Measurements from ENCODE around the gene TNPO2. TPM values are rescaled to one million over a fixed set of nuclear protein-coding genes. Genes with fewer than 3 reads are reported as not detected.

TNPO2 gene
- total RNA-seq, result 100 to 1,000 TPM; 106 to 113 TPM
- 88.1 TPM for polyA plus RNA-seq (2013, experiment 1 of 2)
- polyA plus RNA-seq (2013, experiment 2 of 2), result 76.2 TPM
- long read RNA-seq, experiment 1, full-length matches to known transcripts, result 1 of 21 reads
- long read RNA-seq, experiment 1, partial matches to known transcripts, result 3 of 21 reads
- long read RNA-seq, experiment 1, other reads (novel, unspliced or antisense), result 17 of 21 reads
- long read RNA-seq, experiment 2, partial matches to known transcripts, result 2 of 14 reads
- long read RNA-seq, experiment 2, other reads (novel, unspliced or antisense), result 12 of 14 reads
- long read RNA-seq, experiment 3, full-length matches to known transcripts, result 1 of 19 reads
- long read RNA-seq, experiment 3, partial matches to known transcripts, result 8 of 19 reads
- long read RNA-seq, experiment 3, other reads (novel, unspliced or antisense), result 10 of 19 reads
- long read RNA-seq, experiment 4, partial matches to known transcripts, result 2 of 5 reads
- long read RNA-seq, experiment 4, other reads (novel, unspliced or antisense), result 3 of 5 reads

DNA sequence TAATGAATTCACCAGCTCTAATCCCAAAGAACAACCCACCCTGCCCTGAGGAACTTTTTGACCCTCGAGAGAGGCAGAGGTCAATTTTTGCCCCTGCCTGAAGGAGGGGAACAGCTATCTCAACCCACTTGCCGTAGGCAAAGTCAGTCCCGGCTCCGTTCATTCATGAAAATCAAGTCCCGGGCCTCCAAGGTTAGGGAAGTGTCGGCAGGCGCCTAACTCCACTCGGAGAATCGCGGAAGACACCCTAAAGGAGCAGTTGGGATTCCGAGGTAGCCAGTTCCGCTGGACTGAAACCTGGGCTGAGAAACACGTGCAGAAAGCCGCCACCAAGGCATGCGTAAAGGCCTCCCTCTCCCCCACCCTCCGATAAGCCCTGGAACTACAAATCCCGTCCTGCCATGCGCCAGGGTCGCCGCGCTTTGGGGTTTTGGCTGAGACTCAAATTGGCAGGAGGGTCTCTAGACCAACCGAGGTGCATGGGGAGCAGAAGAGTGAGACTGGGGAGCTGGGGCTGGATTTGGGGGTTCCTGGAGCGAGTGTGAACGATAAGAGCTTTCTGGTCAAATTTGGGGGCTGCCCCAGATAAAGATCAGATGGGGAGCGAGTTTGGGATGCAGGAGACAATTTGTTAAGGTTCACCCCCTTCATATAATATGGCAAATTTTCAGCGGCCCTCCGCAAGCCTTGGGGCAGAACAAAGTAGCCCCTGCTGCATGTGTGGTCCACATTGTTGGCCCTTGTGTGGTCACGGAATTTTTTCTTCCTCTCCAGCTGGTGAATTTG, at the start of gene TNPO2:
Gene TNPO2, minus strand, starts transcription at position 292 of the 786 bp plus-strand sequence. CDS start 2,955 bp downstream, outside the sequence.
- Histone ChIP-seq H3K9me3 (ENCODE audit: control insufficient read depth, low read length) (no peaks in the 10 kb centered on the region), H3K4me3 (ENCODE audit: low read length) (peak within 1 kb of the TSS; percentile 96), H3K36me3 (ENCODE audit: control insufficient read depth, insufficient read depth, low read length) (peaks cover 13% of the 10 kb centered on the region), H3K27me3 (ENCODE audit: control insufficient read depth, insufficient read depth, low read length, poor library complexity, severe bottlenecking) (no peaks in the 10 kb centered on the region), H3K27ac (ENCODE audit: low read depth, low read length) (peak within 1 kb of the TSS; percentile 92), H3K4me1 (ENCODE audit: control insufficient read depth, insufficient read depth, low read length) (no peaks in the 10 kb centered on the region), H3K9ac (ENCODE audit: extremely low read depth, low read length, poor library complexity, severe bottlenecking) (peak within 1 kb of the TSS; percentile 77)
- Mint-ChIP-seq H3K27me3 (ENCODE audit: insufficient read depth) (no peaks in the 10 kb centered on the region), H3K36me3 (ENCODE audit: low read depth) (peaks cover 21% of the 10 kb centered on the region), H3K4me3 (peak within 1 kb of the TSS; percentile 95), H3K27ac (peak within 1 kb of the TSS; percentile 97), H3K4me1 (peaks cover 15% of the 10 kb centered on the region), H3K9me3 (no peaks in the 10 kb centered on the region)
- TF ChIP-seq, protein P1, sequence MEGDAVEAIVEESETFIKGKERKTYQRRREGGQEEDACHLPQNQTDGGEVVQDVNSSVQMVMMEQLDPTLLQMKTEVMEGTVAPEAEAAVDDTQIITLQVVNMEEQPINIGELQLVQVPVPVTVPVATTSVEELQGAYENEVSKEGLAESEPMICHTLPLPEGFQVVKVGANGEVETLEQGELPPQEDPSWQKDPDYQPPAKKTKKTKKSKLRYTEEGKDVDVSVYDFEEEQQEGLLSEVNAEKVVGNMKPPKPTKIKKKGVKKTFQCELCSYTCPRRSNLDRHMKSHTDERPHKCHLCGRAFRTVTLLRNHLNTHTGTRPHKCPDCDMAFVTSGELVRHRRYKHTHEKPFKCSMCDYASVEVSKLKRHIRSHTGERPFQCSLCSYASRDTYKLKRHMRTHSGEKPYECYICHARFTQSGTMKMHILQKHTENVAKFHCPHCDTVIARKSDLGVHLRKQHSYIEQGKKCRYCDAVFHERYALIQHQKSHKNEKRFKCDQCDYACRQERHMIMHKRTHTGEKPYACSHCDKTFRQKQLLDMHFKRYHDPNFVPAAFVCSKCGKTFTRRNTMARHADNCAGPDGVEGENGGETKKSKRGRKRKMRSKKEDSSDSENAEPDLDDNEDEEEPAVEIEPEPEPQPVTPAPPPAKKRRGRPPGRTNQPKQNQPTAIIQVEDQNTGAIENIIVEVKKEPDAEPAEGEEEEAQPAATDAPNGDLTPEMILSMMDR (conservative IDR thresholded peaks at IDR 0.05), result no peak
- DNase-seq, result peak; percentile 93
- WGBS, 2 experiments (ENCODE audit: insufficient coverage in 1 of 2, insufficient read length in 1 of 2), result 3 to 6% methylated on average over 21 to 28 of the region's 28 CpGs

DNA sequence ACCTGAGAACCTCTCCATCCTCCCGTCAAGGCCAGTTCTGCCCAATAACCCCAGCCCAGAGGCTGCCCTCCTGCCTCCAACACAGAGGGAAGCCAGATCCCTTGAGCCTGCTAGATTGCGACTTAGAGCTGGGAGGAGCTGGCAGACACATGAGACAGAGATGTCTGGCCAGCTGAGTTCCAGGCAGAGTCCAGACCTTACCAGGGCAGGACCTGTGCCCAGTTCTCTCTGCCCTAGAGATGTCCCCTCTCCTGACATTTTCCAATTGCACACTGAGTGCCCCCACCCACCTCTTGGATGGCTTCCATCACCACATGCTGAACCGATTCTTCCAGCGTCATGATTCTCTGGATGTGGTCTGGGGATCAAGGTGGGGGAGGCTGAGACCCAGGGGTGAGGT, 48.6 kb upstream of the TNPO2 start:
- TF ChIP-seq, protein P1 (conservative IDR thresholded peaks at IDR 0.05), result no peak
- H3K27ac Mint-ChIP-seq, result no peak overlapping the region
- H3K9me3 ChIP-seq (ENCODE audit: control insufficient read depth, low read length), result no peaks in the 10 kb centered on the region
- no peak for DNase-seq
- H3K9ac ChIP-seq (ENCODE audit: extremely low read depth, low read length, poor library complexity, severe bottlenecking), result no peak overlapping the region
- 90 to 92% methylated on average over 2 to 4 of the region's 4 CpGs for WGBS, 2 experiments (ENCODE audit: insufficient coverage in 1 of 2, insufficient read length in 1 of 2)
- H3K4me3 Mint-ChIP-seq, result no peak overlapping the region
- H3K4me1 Mint-ChIP-seq, result peaks cover 13% of the 10 kb centered on the region
- no peak overlapping the region for H3K4me3 ChIP-seq (ENCODE audit: low read length)
- H3K36me3 ChIP-seq (ENCODE audit: control insufficient read depth, insufficient read depth, low read length), result no peaks in the 10 kb centered on the region
- no peaks in the 10 kb centered on the region for H3K27me3 ChIP-seq (ENCODE audit: control insufficient read depth, insufficient read depth, low read length, poor library complexity, severe bottlenecking)
- no peak overlapping the region for H3K27ac ChIP-seq (ENCODE audit: low read depth, low read length)
- no peaks in the 10 kb centered on the region for H3K4me1 ChIP-seq (ENCODE audit: control insufficient read depth, insufficient read depth, low read length)
- no peaks in the 10 kb centered on the region for H3K9me3 Mint-ChIP-seq
- H3K36me3 Mint-ChIP-seq (ENCODE audit: low read depth), result peaks cover 34% of the 10 kb centered on the region
- no peaks in the 10 kb centered on the region for H3K27me3 Mint-ChIP-seq (ENCODE audit: insufficient read depth)

DNA sequence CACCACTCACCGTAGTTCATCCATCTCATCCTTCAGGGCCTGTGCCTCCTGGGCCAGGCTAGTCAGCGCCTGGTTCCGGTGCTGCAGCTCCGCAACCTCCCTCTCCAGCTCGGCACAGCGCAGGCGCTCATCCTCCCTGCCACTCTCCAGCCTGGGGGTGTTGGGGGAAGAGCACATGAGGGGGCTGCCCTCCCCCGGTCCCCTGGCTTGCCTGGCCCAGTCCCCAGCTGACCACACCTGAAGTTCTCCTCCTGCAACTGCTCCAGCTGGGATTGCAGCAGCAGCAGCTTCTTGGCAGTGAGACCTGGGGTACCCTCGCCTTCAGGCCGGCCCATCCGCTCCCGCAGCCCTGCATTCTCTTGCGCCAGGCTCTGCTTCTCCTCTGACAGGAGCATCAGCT, 47.2 kb upstream of the TNPO2 start:
- no peaks in the 10 kb centered on the region for H3K36me3 ChIP-seq (ENCODE audit: control insufficient read depth, insufficient read depth, low read length)
- no peak overlapping the region for H3K4me3 ChIP-seq (ENCODE audit: low read length)
- no peak overlapping the region for H3K9ac ChIP-seq (ENCODE audit: extremely low read depth, low read length, poor library complexity, severe bottlenecking)
- no peaks in the 10 kb centered on the region for H3K27me3 ChIP-seq (ENCODE audit: control insufficient read depth, insufficient read depth, low read length, poor library complexity, severe bottlenecking)
- no peaks in the 10 kb centered on the region for H3K9me3 ChIP-seq (ENCODE audit: control insufficient read depth, low read length)
- Mint-ChIP-seq H3K9me3 (no peaks in the 10 kb centered on the region), H3K36me3 (ENCODE audit: low read depth) (peaks cover 42% of the 10 kb centered on the region), H3K4me1 (peaks cover 13% of the 10 kb centered on the region), H3K4me3 (no peak overlapping the region), H3K27ac (no peak overlapping the region), H3K27me3 (ENCODE audit: insufficient read depth) (no peaks in the 10 kb centered on the region)
- WGBS, 2 experiments (ENCODE audit: insufficient coverage in 1 of 2, insufficient read length in 1 of 2), result 90 to 95% methylated on average over 9 to 13 of the region's 13 CpGs
- no peaks in the 10 kb centered on the region for H3K4me1 ChIP-seq (ENCODE audit: control insufficient read depth, insufficient read depth, low read length)
- no peak for DNase-seq
- TF ChIP-seq, protein P1 (conservative IDR thresholded peaks at IDR 0.05), result no peak
- no peak overlapping the region for H3K27ac ChIP-seq (ENCODE audit: low read depth, low read length)

Measured in endodermal cell (in vitro differentiated cells).